GM12874 (cell line): Measurements from ENCODE around the gene CD59.

ENCODE experiments used
- TF ChIP-seq, protein P1 (sequence below): IDR thresholded peaks from 2 replicates; pipeline ENCODE4 v1.5.1; 2011; ENCODE audit warnings: low read depth, mild to moderate bottlenecking, control low read depth, low read length, moderate library complexity; ENCODE audit not compliant: insufficient read depth

The CD59 gene

DNA sequence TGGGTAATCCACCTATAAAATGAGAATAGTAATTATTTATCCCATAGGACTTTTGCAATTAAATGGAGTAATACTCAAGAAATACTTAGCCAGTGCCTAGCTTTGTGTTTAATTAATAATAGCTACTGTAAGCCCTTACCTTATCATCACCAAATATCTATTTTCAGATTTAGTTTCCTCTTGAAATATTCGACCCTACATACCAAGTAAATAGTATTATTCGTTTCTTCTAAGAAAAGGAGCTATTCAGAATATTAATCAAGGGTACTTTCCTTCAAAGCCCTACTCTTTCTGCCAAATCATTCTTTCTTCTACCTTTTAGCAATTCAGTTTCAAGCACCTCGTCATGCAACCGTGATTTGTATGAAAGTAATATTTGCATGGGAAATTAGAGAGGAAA, 31.4 kb upstream of the CD59 start:
- TF ChIP-seq, protein P1, sequence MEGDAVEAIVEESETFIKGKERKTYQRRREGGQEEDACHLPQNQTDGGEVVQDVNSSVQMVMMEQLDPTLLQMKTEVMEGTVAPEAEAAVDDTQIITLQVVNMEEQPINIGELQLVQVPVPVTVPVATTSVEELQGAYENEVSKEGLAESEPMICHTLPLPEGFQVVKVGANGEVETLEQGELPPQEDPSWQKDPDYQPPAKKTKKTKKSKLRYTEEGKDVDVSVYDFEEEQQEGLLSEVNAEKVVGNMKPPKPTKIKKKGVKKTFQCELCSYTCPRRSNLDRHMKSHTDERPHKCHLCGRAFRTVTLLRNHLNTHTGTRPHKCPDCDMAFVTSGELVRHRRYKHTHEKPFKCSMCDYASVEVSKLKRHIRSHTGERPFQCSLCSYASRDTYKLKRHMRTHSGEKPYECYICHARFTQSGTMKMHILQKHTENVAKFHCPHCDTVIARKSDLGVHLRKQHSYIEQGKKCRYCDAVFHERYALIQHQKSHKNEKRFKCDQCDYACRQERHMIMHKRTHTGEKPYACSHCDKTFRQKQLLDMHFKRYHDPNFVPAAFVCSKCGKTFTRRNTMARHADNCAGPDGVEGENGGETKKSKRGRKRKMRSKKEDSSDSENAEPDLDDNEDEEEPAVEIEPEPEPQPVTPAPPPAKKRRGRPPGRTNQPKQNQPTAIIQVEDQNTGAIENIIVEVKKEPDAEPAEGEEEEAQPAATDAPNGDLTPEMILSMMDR, result no peak

DNA sequence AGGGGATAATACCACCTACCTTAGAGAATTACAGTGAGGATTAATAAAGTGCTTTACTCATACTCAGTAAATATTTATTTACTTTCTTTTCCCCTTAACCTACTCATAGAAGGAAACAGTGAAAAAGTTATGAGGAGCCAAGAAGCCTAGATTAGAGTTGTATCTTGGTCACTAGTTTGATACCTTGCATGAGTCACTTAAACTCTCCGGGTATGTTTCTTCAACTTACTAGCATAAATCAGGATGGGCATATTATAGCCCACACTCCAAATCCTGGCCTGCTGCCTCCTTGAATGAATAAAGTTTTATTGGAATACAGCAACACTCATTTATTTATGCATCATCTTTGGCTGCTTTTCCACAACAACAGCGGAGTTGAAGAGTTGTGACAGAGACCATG, 29.9 kb upstream of the CD59 start:
- TF ChIP-seq, protein P1, result no peak

DNA sequence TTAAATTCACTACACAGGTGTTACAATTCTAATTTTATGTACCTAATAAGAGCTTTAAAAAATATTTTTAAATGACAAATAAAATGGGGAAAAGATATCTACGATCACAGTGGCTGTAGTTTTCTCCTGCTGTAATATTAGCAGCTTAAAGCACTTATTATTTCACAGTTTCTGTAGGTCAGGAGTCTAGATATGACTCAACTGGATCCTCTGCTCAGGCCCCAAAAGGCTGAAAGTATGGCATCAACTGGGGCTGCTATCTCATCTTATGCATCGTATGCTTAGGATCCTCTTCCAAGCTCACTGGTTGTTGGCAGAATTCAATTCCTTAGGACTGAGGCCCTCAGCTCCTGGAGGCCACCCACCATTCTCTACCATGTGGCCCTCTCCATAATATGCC, 25.2 kb upstream of the CD59 start:
- TF ChIP-seq, protein P1, result no peak

DNA sequence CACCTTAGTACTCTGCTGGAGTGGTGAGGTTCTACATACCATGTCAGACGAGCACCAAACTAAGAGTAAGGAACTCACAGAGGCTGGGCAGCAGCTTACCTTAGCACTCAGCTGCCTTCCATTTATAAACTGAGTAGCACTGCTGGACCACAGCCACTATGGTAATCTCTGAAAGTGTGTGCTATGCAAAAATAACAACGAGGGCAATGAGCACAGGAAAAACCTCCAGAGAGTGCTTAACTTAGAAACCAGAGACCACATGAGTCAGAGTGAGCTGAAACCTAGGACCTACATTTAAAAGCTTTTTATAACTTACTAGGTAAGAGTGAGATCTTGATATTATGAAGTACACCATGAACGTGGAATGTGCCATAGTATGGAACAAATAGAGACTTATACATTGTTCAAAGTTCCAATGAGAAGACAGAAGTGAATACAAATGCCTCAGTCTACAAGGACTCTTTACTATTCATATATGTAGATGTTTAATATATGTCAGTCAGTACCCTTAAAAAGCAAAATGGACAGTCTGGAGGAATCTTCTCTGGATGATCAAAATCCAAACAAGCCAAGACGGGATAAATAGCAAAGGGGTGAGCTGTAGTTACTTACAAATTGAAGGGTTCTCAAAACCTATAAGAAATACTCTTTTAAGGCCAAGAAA, 17.2 kb upstream of the CD59 start:
- TF ChIP-seq, protein P1, result no peak

DNA sequence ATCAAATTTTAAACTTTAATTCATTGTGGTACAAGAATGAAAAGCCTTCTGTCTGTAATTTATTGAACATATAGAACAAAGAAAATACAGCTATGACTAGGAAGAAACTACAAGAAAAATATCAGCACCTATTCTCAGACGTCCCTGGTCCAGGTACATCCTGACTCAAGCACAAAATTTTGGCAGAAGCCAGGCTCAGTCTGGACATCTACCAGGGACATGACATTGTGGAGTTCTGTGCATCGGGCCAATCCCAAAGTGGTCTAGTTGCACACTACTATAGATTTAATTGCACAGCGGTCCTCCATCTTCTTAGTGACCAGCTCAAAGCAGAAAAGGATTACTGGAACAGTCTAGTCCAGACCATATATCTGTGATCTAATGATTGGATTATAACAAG, 15.7 kb upstream of the CD59 start:
- TF ChIP-seq, protein P1, result no peak

DNA sequence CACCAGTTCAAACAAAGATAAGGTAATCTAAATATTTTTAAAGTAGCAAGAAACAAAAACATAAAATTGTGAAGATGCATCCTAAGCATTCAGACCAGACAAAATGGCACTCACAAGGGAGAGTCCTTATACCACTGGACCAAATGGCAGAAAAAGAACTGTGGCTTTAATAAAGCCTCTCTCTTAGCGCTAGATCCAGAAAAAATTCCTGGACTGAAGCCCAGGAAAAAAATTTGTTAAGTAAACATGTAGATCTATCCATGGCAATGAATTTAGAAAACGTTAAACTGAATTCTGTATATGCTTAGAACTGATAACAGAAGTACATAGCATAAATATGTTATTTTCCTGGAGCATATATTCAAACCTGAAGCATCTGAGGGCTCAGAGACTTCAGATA, 11.8 kb upstream of the CD59 start:
- TF ChIP-seq, protein P1, result no peak

DNA sequence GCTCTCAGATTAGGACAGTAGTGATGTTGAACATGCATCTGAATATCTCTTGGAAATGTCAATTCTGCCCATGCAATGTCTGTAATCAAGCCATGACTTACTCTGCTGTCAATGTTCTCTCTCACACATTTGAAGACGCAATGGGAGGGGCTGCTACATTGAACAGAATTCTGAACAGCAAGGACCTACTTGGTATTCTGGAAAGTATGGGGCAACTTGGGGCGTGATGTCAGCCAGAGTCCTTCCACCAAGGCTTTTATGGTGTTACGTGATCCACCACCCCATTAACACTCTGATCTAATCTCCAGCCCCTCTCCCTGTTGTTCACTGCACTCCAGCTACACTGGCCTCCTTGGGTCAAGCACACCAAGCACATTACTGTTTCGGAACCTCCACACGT, 7.1 kb upstream of the CD59 start:
- TF ChIP-seq, protein P1, result no peak
